Sigmoid colon (tissue), 4 donors: ENCODE results near the gene PCDH10.

Source experiments
- EP300 ChIP-seq, 4 donors: sonication (generic); formaldehyde crosslinking; IDR thresholded peaks; one replicate each; pipeline ENCODE4 v1.6.1; 2017; ENCODE audit warnings: antibody characterized with exemption in 4 of 4
- POLR2A ChIP-seq, 2 donors: fragments of 450-650 bp; IDR thresholded peaks; one replicate each; pipeline ENCODE4 v1.6.1; 2016; ENCODE audit warnings: antibody characterized with exemption in 2 of 2, mild to moderate bottlenecking in 2 of 2, moderate library complexity in 2 of 2
- POLR2AphosphoS5 ChIP-seq, 4 donors: sonication (generic); formaldehyde crosslinking; IDR thresholded peaks; one replicate each; pipeline ENCODE4 v1.6.1; 2017; ENCODE audit warnings: antibody characterized with exemption in 4 of 4
- TF ChIP-seq, protein P1 (sequence below), 4 experiments: fragments of 450-650 bp in 3 of 4; fragments of 200-600 bp in 1 of 4; IDR thresholded peaks; one replicate each; pipeline ENCODE4 v1.5.1; 2016 to 2019; ENCODE audit warnings: antibody characterized with exemption in 4 of 4, mild to moderate bottlenecking in 3 of 4, moderate library complexity in 2 of 4

DNA sequence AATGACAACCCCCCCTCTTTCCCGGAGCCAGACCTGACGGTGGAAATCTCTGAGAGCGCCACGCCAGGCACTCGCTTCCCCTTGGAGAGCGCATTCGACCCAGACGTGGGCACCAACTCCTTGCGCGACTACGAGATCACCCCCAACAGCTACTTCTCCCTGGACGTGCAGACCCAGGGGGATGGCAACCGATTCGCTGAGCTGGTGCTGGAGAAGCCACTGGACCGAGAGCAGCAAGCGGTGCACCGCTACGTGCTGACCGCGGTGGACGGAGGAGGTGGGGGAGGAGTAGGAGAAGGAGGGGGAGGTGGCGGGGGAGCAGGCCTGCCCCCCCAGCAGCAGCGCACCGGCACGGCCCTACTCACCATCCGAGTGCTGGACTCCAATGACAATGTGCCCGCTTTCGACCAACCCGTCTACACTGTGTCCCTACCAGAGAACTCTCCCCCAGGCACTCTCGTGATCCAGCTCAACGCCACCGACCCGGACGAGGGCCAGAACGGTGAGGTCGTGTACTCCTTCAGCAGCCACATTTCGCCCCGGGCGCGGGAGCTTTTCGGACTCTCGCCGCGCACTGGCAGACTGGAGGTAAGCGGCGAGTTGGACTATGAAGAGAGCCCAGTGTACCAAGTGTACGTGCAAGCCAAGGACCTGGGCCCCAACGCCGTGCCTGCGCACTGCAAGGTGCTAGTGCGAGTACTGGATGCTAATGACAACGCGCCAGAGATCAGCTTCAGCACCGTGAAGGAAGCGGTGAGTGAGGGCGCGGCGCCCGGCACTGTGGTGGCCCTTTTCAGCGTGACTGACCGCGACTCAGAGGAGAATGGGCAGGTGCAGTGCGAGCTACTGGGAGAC, 1.6 kb downstream of the PCDH10 start:
- TF ChIP-seq, protein P1, sequence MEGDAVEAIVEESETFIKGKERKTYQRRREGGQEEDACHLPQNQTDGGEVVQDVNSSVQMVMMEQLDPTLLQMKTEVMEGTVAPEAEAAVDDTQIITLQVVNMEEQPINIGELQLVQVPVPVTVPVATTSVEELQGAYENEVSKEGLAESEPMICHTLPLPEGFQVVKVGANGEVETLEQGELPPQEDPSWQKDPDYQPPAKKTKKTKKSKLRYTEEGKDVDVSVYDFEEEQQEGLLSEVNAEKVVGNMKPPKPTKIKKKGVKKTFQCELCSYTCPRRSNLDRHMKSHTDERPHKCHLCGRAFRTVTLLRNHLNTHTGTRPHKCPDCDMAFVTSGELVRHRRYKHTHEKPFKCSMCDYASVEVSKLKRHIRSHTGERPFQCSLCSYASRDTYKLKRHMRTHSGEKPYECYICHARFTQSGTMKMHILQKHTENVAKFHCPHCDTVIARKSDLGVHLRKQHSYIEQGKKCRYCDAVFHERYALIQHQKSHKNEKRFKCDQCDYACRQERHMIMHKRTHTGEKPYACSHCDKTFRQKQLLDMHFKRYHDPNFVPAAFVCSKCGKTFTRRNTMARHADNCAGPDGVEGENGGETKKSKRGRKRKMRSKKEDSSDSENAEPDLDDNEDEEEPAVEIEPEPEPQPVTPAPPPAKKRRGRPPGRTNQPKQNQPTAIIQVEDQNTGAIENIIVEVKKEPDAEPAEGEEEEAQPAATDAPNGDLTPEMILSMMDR (IDR thresholded peaks at IDR 0.05) = no peak
- TF ChIP-seq POLR2AphosphoS5 (IDR thresholded peaks at IDR 0.05) = no peak
- no peak for TF ChIP-seq POLR2A (IDR thresholded peaks at IDR 0.05)
- no peak for TF ChIP-seq EP300 (IDR thresholded peaks at IDR 0.05)
